Psoas muscle (tissue), 8 donors: Measurements from ENCODE around the gene PTPMT1. TPM values are rescaled to one million over a fixed set of nuclear protein-coding genes. Genes with fewer than 3 reads are reported as not detected.

Experiments used
- ATAC-seq, 4 donors: fragments of 200-7000 bp; cut with Tn5 transposase; one replicate each; pipeline ENCODE4 v1.9.1; 2020; ENCODE audit warnings: moderate library complexity in 3 of 4, mild to moderate bottlenecking in 2 of 4
- DNase-seq, 2 donors: peaks; one replicate each; pipeline ENCODE4 v3.0.0-alpha.2; 2020
- H3K27ac ChIP-seq: fragments of 200-600 bp; one replicate; pipeline ENCODE4 v1.8.0; 2022
- H3K27me3 ChIP-seq, 3 donors: fragments of 200-600 bp in 1 of 3; one replicate each; pipeline versions ENCODE4 v1.6.1 to v1.8.0; 2013 to 2022; ENCODE audit warnings: low read length in 2 of 3, mild to moderate bottlenecking in 2 of 3, moderate library complexity in 1 of 3; ENCODE audit not compliant: insufficient read depth in 3 of 3
- H3K36me3 ChIP-seq, 2 donors: fragments of 200-600 bp in 1 of 2; one replicate each; pipeline versions ENCODE4 v1.6.1 to v1.8.0; 2013 to 2022; ENCODE audit warnings: low read depth in 1 of 2, mild to moderate bottlenecking in 1 of 2, moderate library complexity in 1 of 2; ENCODE audit not compliant: insufficient read depth in 1 of 2
- H3K4me1 ChIP-seq: fragments of 200-600 bp; one replicate; pipeline ENCODE4 v1.8.0; 2022
- H3K4me3 ChIP-seq: fragments of 200-600 bp; one replicate; pipeline ENCODE4 v1.8.0; 2022; ENCODE audit warnings: mild to moderate bottlenecking
- H3K9me3 ChIP-seq: fragments of 200-600 bp; one replicate; pipeline ENCODE4 v1.8.0; 2022
- CTCF ChIP-seq: fragments of 200-600 bp; IDR thresholded peaks from one replicate; pipeline ENCODE4 v1.8.0; 2022; ENCODE audit warnings: antibody characterized with exemption
- WGBS, 3 donors: extraction: QIAGEN DNeasy Blood & Tissue Kit; methylation state at CpG; one replicate each; pipeline versions ENCODE4 v1.1.6 to v1.1.7; 2013; 5-methylcytosine and 5-hydroxymethylcytosine counted together
- intact Hi-C, 2 donors: fragments of 100-400 bp; cut with DNase I; formaldehyde crosslinking; loops; one replicate each; pipeline versions ENCODE4 v1.11.0 to v1.14.2; 2022
- polyA plus RNA-seq, 3 donors: library from polyadenylated mRNA; stranded (reverse); fragments of 200-250 nt; gene quantifications; one replicate each; pipeline ENCODE4 v1.2.3, GENCODE V29; 2013
- total RNA-seq, 4 donors: library from RNA; stranded (reverse); fragmentation: NEBNext Ultra II Directional in 2 of 4; extraction: Animal tissue kit (Norgen Biotek cat#: 25700) in 2 of 4; gene quantifications; one replicate each; pipeline versions ENCODE4 v1.2.1 to v1.2.4, GENCODE V29; 2021 to 2023
- donor health status: healthy with polysubstance abuse.
- donor health status: DM: no; HTN: no; CAD: no; lungs with moderate emphysema.
- donor health status: Bipolar disorder and iron deficiency.
- donor health status: healthy.
- donor health status: DM: yes; HTN: yes; CAD: no.
- donor health status: DM: no; HTN: no; CAD: no.
- donor health status: DM: no; HTN: no; CAD: no.
- donor health status: DM: yes; HTN: yes; CAD: no.

PTPMT1 gene
- total and polyA plus RNA-seq, 7 donors: 20.9 to 40.3 (median 34.5) TPM

GRCh38 chr11:47578524-47579494 is 13.4 kb downstream of the PTPMT1 start, which contains the start of the genes KBTBD4 and NDUFS3:
Gene KBTBD4, minus strand, starts transcription at chr11:47578970. Its CDS starts 19 bp downstream, at chr11:47578951.
Gene NDUFS3, plus strand, starts transcription at chr11:47579074. Its CDS starts 18 bp downstream, at chr11:47579092.
- Histone ChIP-seq H3K9me3 (no peaks in the 10 kb centered on the region), H3K4me3 (peak within 1 kb of the TSS; percentile 100), H3K4me1 (peaks cover 28% of the 10 kb centered on the region), H3K27ac (peak within 1 kb of the TSS; percentile 89), H3K36me3 (peaks cover 12 to 78% of the 10 kb centered on the region in 2 donors), H3K27me3 (no peaks in the 10 kb centered on the region)
- 0% methylated on average over 69 to 72 of the region's 72 CpGs for WGBS, 3 donors
- no peak for TF ChIP-seq CTCF
- ATAC-seq: peak; percentile 95 to 96 (median 95)
- DNase-seq: peak; percentile 87 to 91
- intact Hi-C loops: no loop called here

- Histone ChIP-seq H3K27ac (no peak overlapping the region), H3K27me3 (no peaks in the 10 kb centered on the region), H3K4me1 (peaks cover 9% of the 10 kb centered on the region), H3K4me3 (no peak overlapping the region), H3K9me3 (no peaks in the 10 kb centered on the region), H3K36me3 (peaks cover 16 to 58% of the 10 kb centered on the region in 2 donors)
- intact Hi-C loops: no loop called here
- 77 to 83% (median 79%) methylated on average over 5 of the region's 5 CpGs for WGBS, 3 donors
- no peak for TF ChIP-seq CTCF
- no peak for DNase-seq
- ATAC-seq: no peak
These were observed 18.4 kb downstream of the PTPMT1 start for GRCh38 chr11:47583844-47584243.

GRCh38 chr11:47586098-47586855 is 20.9 kb downstream of the PTPMT1 start, which contains the start of gene FAM180B:
Gene FAM180B, plus strand, starts transcription at chr11:47586678. Its CDS starts 91 bp downstream, at chr11:47586769.
- no peak for TF ChIP-seq CTCF
- Histone ChIP-seq H3K27ac (no peak within 1 kb of the TSS), H3K4me1 (no peaks in the 10 kb centered on the region), H3K9me3 (no peaks in the 10 kb centered on the region), H3K4me3 (no peak within 1 kb of the TSS), H3K27me3 (peaks cover 0 to 19% (median 8%) of the 10 kb centered on the region in 3 donors), H3K36me3 (peaks cover 16 to 45% of the 10 kb centered on the region in 2 donors)
- WGBS, 3 donors: 50 to 59% (median 52%) methylated on average over 12 of the region's 12 CpGs
- peak in 1 of 4 donors; percentile 14 for ATAC-seq
- peak in 1 of 2 donors; percentile 36 for DNase-seq
- intact Hi-C loops: no loop called here

GRCh38 chr11:47587039-47587716 is 21.8 kb downstream of the PTPMT1 start:
- H3K4me3 ChIP-seq: no peak overlapping the region
- peaks cover 10 to 36% of the 10 kb centered on the region in 2 donors for H3K36me3 ChIP-seq
- H3K9me3 ChIP-seq: no peaks in the 10 kb centered on the region
- no peaks in the 10 kb centered on the region for H3K4me1 ChIP-seq
- H3K27ac ChIP-seq: no peak overlapping the region
- no peak for TF ChIP-seq CTCF
- ATAC-seq (peak in 1 of 4 donors; percentile 6), DNase-seq (no peak)
- peaks cover 0 to 27% (median 8%) of the 10 kb centered on the region in 3 donors for H3K27me3 ChIP-seq
- intact Hi-C loops: no loop called here
- 64 to 68% (median 64%) methylated on average over 6 of the region's 6 CpGs for whole genome bisulfite sequencing, 3 donors
